GM23338 (cell line): ENCODE measurements around the gene TCEAL5. TPM values are rescaled to one million over a fixed set of nuclear protein-coding genes. Genes with fewer than 3 reads are reported as not detected.
A peak's percentile ranks its signal among the peaks of the same experiment; 100 is the strongest.

Experiments
- ATAC-seq: fragments of 200-7000 bp; cut with Tn5 transposase; 3 replicates; pipeline ENCODE4 v1.9.1; 2020
- DNase-seq: peaks from one replicate; pipeline ENCODE4 v3.0.0-alpha.2; 2015; ENCODE audit warnings: low spot score
- H2AFZ ChIP-seq: fragments of 200-600 bp; sonication (generic); 2 replicates; pipeline ENCODE4 v1.8.0; 2016; ENCODE audit warnings: antibody characterized with exemption, mild to moderate bottlenecking, moderate library complexity
- H3F3A ChIP-seq: fragments of 200-600 bp; sonication (generic); replicated peaks from 2 replicates; pipeline ENCODE4 v1.8.0; 2017; ENCODE audit warnings: antibody characterized with exemption, mixed run types, low read depth
- H3K27ac ChIP-seq: fragments of 200-600 bp; sonication (generic); 2 replicates; pipeline ENCODE4 v1.6.1; 2016; ENCODE audit warnings: low read depth
- H3K27me3 ChIP-seq: fragments of 200-600 bp; sonication (generic); 2 replicates; pipeline ENCODE4 v1.8.0; 2016; ENCODE audit warnings: mild to moderate bottlenecking, mixed run types, moderate library complexity; ENCODE audit not compliant: insufficient read depth
- H3K36me3 ChIP-seq: fragments of 200-600 bp; sonication (generic); 2 replicates; pipeline ENCODE4 v1.8.0; 2016; ENCODE audit warnings: mild to moderate bottlenecking; ENCODE audit not compliant: insufficient read depth
- H3K4me1 ChIP-seq: fragments of 200-600 bp; sonication (generic); 2 replicates; pipeline ENCODE4 v1.8.0; 2016; ENCODE audit warnings: mild to moderate bottlenecking, moderate library complexity; ENCODE audit not compliant: insufficient read depth
- H3K4me2 ChIP-seq: fragments of 200-600 bp; sonication (generic); 2 replicates; pipeline ENCODE4 v1.7.1; 2017; ENCODE audit warnings: mixed run types
- H3K4me3 ChIP-seq: fragments of 200-600 bp; sonication (generic); 2 replicates; pipeline ENCODE4 v1.6.1; 2016; ENCODE audit warnings: mixed run types
- H3K79me2 ChIP-seq: fragments of 200-600 bp; sonication (generic); replicated peaks from 2 replicates; pipeline ENCODE4 v1.8.0; 2017; ENCODE audit warnings: mild to moderate bottlenecking; ENCODE audit not compliant: insufficient read depth
- H3K9me2 ChIP-seq: fragments of 200-600 bp; sonication (generic); 2 replicates; pipeline ENCODE4 v1.8.0; 2017; ENCODE audit not compliant: insufficient read depth
- H4K20me1 ChIP-seq: fragments of 200-600 bp; sonication (generic); replicated peaks from 2 replicates; pipeline ENCODE4 v1.8.0; 2017; ENCODE audit warnings: mild to moderate bottlenecking; ENCODE audit not compliant: insufficient read depth
- H3K27ac Mint-ChIP-seq: 2 replicates; pipeline ENCODE4 v1.8.0; 2020; ENCODE audit warnings: inconsistent platforms, mild to moderate bottlenecking, moderate library complexity, mixed read lengths
- H3K27me3 Mint-ChIP-seq: 3 replicates; pipeline ENCODE4 v1.8.0; 2022; ENCODE audit warnings: low read depth, mild to moderate bottlenecking, moderate library complexity, mixed read lengths, inconsistent platforms; ENCODE audit not compliant: insufficient read depth, poor library complexity
- H3K36me3 Mint-ChIP-seq: 3 replicates; pipeline ENCODE4 v1.8.0; 2021; ENCODE audit warnings: low read depth, mild to moderate bottlenecking, inconsistent platforms, moderate library complexity, mixed read lengths
- H3K4me1 Mint-ChIP-seq: 3 replicates; pipeline ENCODE4 v1.8.0; 2020; ENCODE audit warnings: mild to moderate bottlenecking, inconsistent platforms, mixed read lengths
- H3K4me3 Mint-ChIP-seq: 3 replicates; pipeline ENCODE4 v1.8.0; 2021; ENCODE audit warnings: moderate library complexity, mild to moderate bottlenecking, inconsistent platforms, mixed read lengths
- H3K9me3 Mint-ChIP-seq: 3 replicates; pipeline ENCODE4 v1.8.0; 2020; ENCODE audit warnings: moderate library complexity, mild to moderate bottlenecking, inconsistent platforms, mixed read lengths
- CREB1 ChIP-seq: fragments of 250-450 bp; sonication (Bioruptor Pico); IDR thresholded peaks from 2 replicates; pipeline ENCODE4 v1.5.0; 2020; ENCODE audit warnings: low read depth, mild to moderate bottlenecking, moderate library complexity
- CTCF ChIP-seq, 2 experiments: fragments of 200-600 bp in 1 of 2; sonication (generic) in 1 of 2; conservative IDR thresholded peaks; 2 replicates each; pipeline versions ENCODE4 v1.5.1 to v1.6.1; 2016 to 2017; ENCODE audit warnings: antibody characterized with exemption in 2 of 2, low read depth in 2 of 2, mild to moderate bottlenecking in 2 of 2, moderate library complexity in 1 of 2
- ETS1 ChIP-seq: IDR thresholded peaks from 2 replicates; pipeline ENCODE4 v1.6.1; 2016; ENCODE audit warnings: antibody characterized with exemption
- EZH2 ChIP-seq: fragments of 200-600 bp; sonication (generic); IDR thresholded peaks from one replicate; pipeline ENCODE4 v1.8.0; 2017; ENCODE audit warnings: antibody characterized with exemption, mild to moderate bottlenecking, low read depth; ENCODE audit not compliant: unreplicated experiment
- EZH2phosphoT487 ChIP-seq: fragments of 200-600 bp; sonication (generic); IDR thresholded peaks from one replicate; pipeline ENCODE4 v1.8.1; 2018; ENCODE audit warnings: antibody characterized with exemption; ENCODE audit not compliant: unreplicated experiment
- JUNB ChIP-seq: IDR thresholded peaks from one replicate; pipeline ENCODE4 v1.6.1; 2016; ENCODE audit warnings: antibody characterized with exemption; ENCODE audit not compliant: unreplicated experiment
- NANOG ChIP-seq: IDR thresholded peaks from 2 replicates; pipeline ENCODE4 v1.6.1; 2016; ENCODE audit warnings: antibody characterized with exemption, borderline replicate concordance
- POLR2AphosphoS5 ChIP-seq: IDR thresholded peaks from 2 replicates; pipeline ENCODE4 v1.6.1; 2016; ENCODE audit warnings: antibody characterized with exemption, low read depth
- REST ChIP-seq: IDR thresholded peaks from one replicate; pipeline ENCODE4 v1.6.1; 2018; ENCODE audit warnings: antibody characterized with exemption; ENCODE audit not compliant: unreplicated experiment
- STAT1 ChIP-seq: IDR thresholded peaks from one replicate; pipeline ENCODE4 v1.6.1; 2016; ENCODE audit warnings: antibody characterized with exemption; ENCODE audit not compliant: unreplicated experiment
- ZNF114 ChIP-seq: fragments of 250-450 bp; sonication (Bioruptor Pico); IDR thresholded peaks from 2 replicates; pipeline ENCODE4 v1.5.0; 2020; ENCODE audit warnings: mild to moderate bottlenecking, moderate library complexity
- ZNF331 ChIP-seq: fragments of 250-450 bp; sonication (Bioruptor Pico); IDR thresholded peaks from 2 replicates; pipeline ENCODE4 v1.5.0; 2020; ENCODE audit warnings: low read depth, mild to moderate bottlenecking, moderate library complexity
- ZNF462 ChIP-seq: fragments of 250-450 bp; sonication (Bioruptor Pico); IDR thresholded peaks from 2 replicates; pipeline ENCODE4 v1.5.0; 2020; ENCODE audit warnings: mild to moderate bottlenecking, moderate library complexity
- long read RNA-seq: library from polyadenylated mRNA; unstranded; transcript quantifications from one replicate; pipeline ENCODE4 v2.0.0, GENCODE V29; 2020; ENCODE audit not compliant: unreplicated experiment
- polyA plus RNA-seq: library from polyadenylated mRNA; unstranded; fragments of >200 nt; fragmentation: Nextera tagmentation; extraction: Ambion mirVana; gene quantifications from 2 replicates; pipeline ENCODE4 v1.2.1, GENCODE V29; 2016
- total RNA-seq: library from RNA; depleted of rRNA; stranded (reverse); fragments of >200 nt; shearing (Covaris generic); gene quantifications from 2 replicates; pipeline ENCODE4 v1.2.3, GENCODE V29; 2014; rRNA removed

The TCEAL5 gene
- 1.8 and 2.0 TPM in 2 replicates for total RNA-seq
- polyA plus RNA-seq, result 20.8 and 22.4 TPM in 2 replicates
- long read RNA-seq, transcript TCEAL5-201 (3 exons, 1,168 nt), result major isoform, 5 of 6 reads
- long read RNA-seq, partial matches to known transcripts, result 0 of 6 reads
- long read RNA-seq, other reads (novel, unspliced or antisense), result 1 of 6 reads

GRCh38 chrX:103276581-103277002, at the start of gene TCEAL5:
TSS of gene TCEAL5 (minus strand) at chrX:103276750. CDS start at chrX:103274563, 2,187 bp downstream.
- no peaks in the 10 kb centered on the region for H3F3A ChIP-seq
- no peak within 1 kb of the TSS for H3K27ac ChIP-seq
- TF ChIP-seq ZNF331, result no peak
- no peak for TF ChIP-seq NANOG
- no peak for TF ChIP-seq EZH2
- TF ChIP-seq ZNF114, result no peak
- TF ChIP-seq ETS1, result no peak
- no peak for TF ChIP-seq REST
- TF ChIP-seq POLR2AphosphoS5, result no peak
- TF ChIP-seq ZNF462, result no peak
- no peak for TF ChIP-seq JUNB
- TF ChIP-seq STAT1, result no peak
- TF ChIP-seq CTCF (conservative IDR thresholded peaks at IDR 0.05; ENCODE audit: low read depth in 2 of 2), result no peak
- TF ChIP-seq CREB1, result no peak
- no peak for TF ChIP-seq EZH2phosphoT487
- H3K27me3 Mint-ChIP-seq, result peaks cover 14% of the 10 kb centered on the region
- peak; percentile 22 for DNase-seq
- peak within 1 kb of the TSS; percentile 69; the same call in 1 of the 2 replicates for H2AFZ ChIP-seq
- H4K20me1 ChIP-seq, result no peaks in the 10 kb centered on the region
- peaks cover 24% of the 10 kb centered on the region for H3K4me1 Mint-ChIP-seq
- no peaks in the 10 kb centered on the region for H3K36me3 ChIP-seq
- peaks cover 3% of the 10 kb centered on the region; the same call in 1 of the 2 replicates for H3K27me3 ChIP-seq
- no peaks in the 10 kb centered on the region for H3K79me2 ChIP-seq
- H3K4me3 Mint-ChIP-seq, result peak within 1 kb of the TSS; percentile 83
- peak within 1 kb of the TSS; percentile 63 for H3K4me3 ChIP-seq
- 0 out of 3 replicates have a peak, but pooled peaks cover 4% of the 10 kb centered on the region for H3K9me3 Mint-ChIP-seq
- no peaks in the 10 kb centered on the region for H3K9me2 ChIP-seq
- H3K27ac Mint-ChIP-seq, result no peak within 1 kb of the TSS
- no peaks in the 10 kb centered on the region; the same call in 2 of the 3 replicates for H3K36me3 Mint-ChIP-seq
- H3K4me1 ChIP-seq, result peaks cover 7% of the 10 kb centered on the region
- peak; percentile 89 for ATAC-seq
- H3K4me2 ChIP-seq, result peak within 1 kb of the TSS; percentile 79
